ENCODE results near the gene GRID2.

Gene GRID2

DNA sequence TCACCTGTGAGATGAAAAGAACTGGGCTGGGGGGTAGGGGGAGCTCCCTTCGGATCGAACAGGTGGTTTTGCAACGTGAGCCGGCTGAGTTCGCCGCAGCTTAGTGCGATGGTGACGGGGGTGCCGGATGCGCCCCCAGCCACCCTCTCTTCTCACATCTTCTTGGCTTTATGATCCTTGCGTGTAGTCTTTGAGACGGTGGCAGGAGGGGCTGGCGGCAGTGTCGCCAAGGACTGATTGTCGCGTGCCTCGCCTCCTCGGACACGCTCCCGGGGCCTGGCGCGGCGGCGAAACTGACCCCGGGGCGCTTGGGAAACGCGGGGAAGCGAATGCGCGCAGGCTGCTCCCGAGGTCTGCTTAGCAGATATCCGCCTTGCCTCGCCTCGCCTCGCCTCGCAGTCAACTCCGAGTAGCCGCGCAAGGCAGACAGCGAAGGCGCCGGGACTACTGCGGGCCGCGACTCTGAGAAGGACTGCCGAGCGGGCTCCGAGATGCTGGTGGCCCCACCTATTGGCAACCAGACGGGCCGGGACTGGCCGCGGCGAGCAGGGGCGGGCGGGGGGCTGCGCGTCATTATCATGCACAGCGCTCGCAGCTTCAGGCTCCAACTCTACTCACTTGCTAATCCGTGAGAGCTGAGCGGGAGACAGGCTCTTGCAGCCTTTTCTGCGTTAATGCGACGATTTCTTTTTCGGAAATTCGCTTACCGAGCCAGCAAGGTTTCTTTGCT lies 1.5 kb downstream of the GRID2 start:
- DNase-seq (ENCODE audit: low read depth, low spot score) = peak; percentile 67
- H3K4me3 ChIP-seq (ENCODE audit: low read length) = peak overlapping the region; percentile 73; the same call in 1 of the 2 replicates
- H3K9me3 ChIP-seq (ENCODE audit: control insufficient read depth, insufficient read depth, low read length) = no peaks in the 10 kb centered on the region
- H3K27ac ChIP-seq (ENCODE audit: low read length) = no peak overlapping the region
- H3K27me3 ChIP-seq (ENCODE audit: control insufficient read depth, insufficient read depth, low read length) = no peaks in the 10 kb centered on the region
- H3K36me3 ChIP-seq (ENCODE audit: control insufficient read depth, insufficient read depth, low read length) = no peaks in the 10 kb centered on the region
- no CpG with 5 or more reads among the region's 68 CpGs for WGBS (ENCODE audit: insufficient coverage, insufficient read length)
- H3K4me1 ChIP-seq (ENCODE audit: control insufficient read depth, insufficient read depth, low read length) = no peaks in the 10 kb centered on the region

- WGBS (ENCODE audit: insufficient coverage, insufficient read length) = no CpG with 5 or more reads among the region's 15 CpGs
- no peak overlapping the region for H3K27ac ChIP-seq (ENCODE audit: low read length)
- H3K4me1 ChIP-seq (ENCODE audit: control insufficient read depth, insufficient read depth, low read length) = no peaks in the 10 kb centered on the region
- H3K27me3 ChIP-seq (ENCODE audit: control insufficient read depth, insufficient read depth, low read length) = no peaks in the 10 kb centered on the region
- DNase-seq (ENCODE audit: low read depth, low spot score) = no peak
- H3K9me3 ChIP-seq (ENCODE audit: control insufficient read depth, insufficient read depth, low read length) = no peaks in the 10 kb centered on the region
- peak overlapping the region; percentile 73 for H3K4me3 ChIP-seq (ENCODE audit: low read length)
- H3K36me3 ChIP-seq (ENCODE audit: control insufficient read depth, insufficient read depth, low read length) = no peaks in the 10 kb centered on the region
Measured at GRCh38 chr4:92305878-92306520, 2.2 kb downstream of the GRID2 start.

DNA sequence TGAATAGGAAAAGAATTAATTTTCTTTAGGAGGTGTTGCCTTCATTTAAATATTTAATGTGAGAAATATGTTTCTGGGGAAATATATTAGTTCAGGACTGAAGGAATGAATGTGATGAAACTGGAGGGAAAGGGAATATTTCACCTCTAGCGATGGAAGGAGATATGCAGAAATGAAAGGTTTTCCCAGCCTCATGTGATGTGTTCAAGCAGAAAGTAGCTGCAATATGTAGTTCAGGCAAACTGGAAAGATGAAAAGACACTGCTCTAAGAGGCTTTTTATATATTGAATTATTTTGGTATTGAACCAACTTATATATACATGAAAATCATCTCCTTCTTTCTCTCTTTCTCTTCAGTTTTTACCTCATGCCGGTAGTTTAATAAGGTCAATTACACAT lies 3.4 kb downstream of the GRID2 start:
- Histone ChIP-seq H3K27ac (ENCODE audit: low read length) (no peak overlapping the region), H3K9me3 (ENCODE audit: control insufficient read depth, insufficient read depth, low read length) (no peaks in the 10 kb centered on the region), H3K36me3 (ENCODE audit: control insufficient read depth, insufficient read depth, low read length) (no peaks in the 10 kb centered on the region), H3K4me3 (ENCODE audit: low read length) (no peak overlapping the region), H3K4me1 (ENCODE audit: control insufficient read depth, insufficient read depth, low read length) (no peaks in the 10 kb centered on the region), H3K27me3 (ENCODE audit: control insufficient read depth, insufficient read depth, low read length) (no peaks in the 10 kb centered on the region)
- no peak for DNase-seq (ENCODE audit: low read depth, low spot score)
- no CpG with 5 or more reads among the region's 2 CpGs for WGBS (ENCODE audit: insufficient coverage, insufficient read length)

- no peak for DNase-seq (ENCODE audit: low read depth, low spot score)
- no CpG with 5 or more reads among the region's 4 CpGs for WGBS (ENCODE audit: insufficient coverage, insufficient read length)
- H3K9me3 ChIP-seq (ENCODE audit: control insufficient read depth, insufficient read depth, low read length) = no peaks in the 10 kb centered on the region
- H3K27me3 ChIP-seq (ENCODE audit: control insufficient read depth, insufficient read depth, low read length) = no peaks in the 10 kb centered on the region
- no peaks in the 10 kb centered on the region for H3K4me1 ChIP-seq (ENCODE audit: control insufficient read depth, insufficient read depth, low read length)
- H3K27ac ChIP-seq (ENCODE audit: low read length) = no peak overlapping the region
- no peak overlapping the region for H3K4me3 ChIP-seq (ENCODE audit: low read length)
- no peaks in the 10 kb centered on the region for H3K36me3 ChIP-seq (ENCODE audit: control insufficient read depth, insufficient read depth, low read length)
Measured at GRCh38 chr4:92307866-92308265, 4.1 kb downstream of the GRID2 start.

GRCh38 chr4:92317047-92317446 lies 13.3 kb downstream of the GRID2 start:
- H3K9me3 ChIP-seq (ENCODE audit: control insufficient read depth, insufficient read depth, low read length) = no peaks in the 10 kb centered on the region
- no peak for DNase-seq (ENCODE audit: low read depth, low spot score)
- H3K27ac ChIP-seq (ENCODE audit: low read length) = no peak overlapping the region
- peaks cover 2% of the 10 kb centered on the region; the same call in 1 of the 2 replicates for H3K4me1 ChIP-seq (ENCODE audit: control insufficient read depth, insufficient read depth, low read length)
- no CpG with 5 or more reads among the region's 1 CpG for WGBS (ENCODE audit: insufficient coverage, insufficient read length)
- no peaks in the 10 kb centered on the region for H3K27me3 ChIP-seq (ENCODE audit: control insufficient read depth, insufficient read depth, low read length)
- H3K4me3 ChIP-seq (ENCODE audit: low read length) = no peak overlapping the region
- no peaks in the 10 kb centered on the region for H3K36me3 ChIP-seq (ENCODE audit: control insufficient read depth, insufficient read depth, low read length)

DNA sequence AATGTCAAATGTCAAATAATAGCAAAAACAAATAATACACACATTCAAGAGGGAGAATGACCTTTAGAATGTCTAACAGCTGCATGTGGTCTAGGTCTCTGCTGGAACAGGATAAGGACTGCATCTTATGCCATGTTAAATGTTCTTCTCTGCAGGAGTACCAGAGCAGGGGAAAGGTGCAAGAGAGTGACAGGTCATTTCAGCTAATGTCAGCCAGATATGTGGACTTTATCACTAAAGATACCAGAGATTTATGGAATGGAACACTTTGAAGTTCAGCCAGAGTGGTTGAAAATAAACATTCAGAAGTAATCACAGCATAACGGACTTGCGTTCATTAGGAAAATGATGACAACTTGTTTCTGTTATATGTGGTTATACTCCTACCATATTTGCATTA lies 24.3 kb downstream of the GRID2 start:
- Histone ChIP-seq H3K4me1 (ENCODE audit: control insufficient read depth, insufficient read depth, low read length) (no peaks in the 10 kb centered on the region), H3K9me3 (ENCODE audit: control insufficient read depth, insufficient read depth, low read length) (no peaks in the 10 kb centered on the region), H3K27me3 (ENCODE audit: control insufficient read depth, insufficient read depth, low read length) (no peaks in the 10 kb centered on the region), H3K36me3 (ENCODE audit: control insufficient read depth, insufficient read depth, low read length) (no peaks in the 10 kb centered on the region), H3K27ac (ENCODE audit: low read length) (no peak overlapping the region), H3K4me3 (ENCODE audit: low read length) (no peak overlapping the region)
- DNase-seq (ENCODE audit: low read depth, low spot score) = no peak
- WGBS (ENCODE audit: insufficient coverage, insufficient read length) = no CpG with 5 or more reads among the region's 2 CpGs

DNA sequence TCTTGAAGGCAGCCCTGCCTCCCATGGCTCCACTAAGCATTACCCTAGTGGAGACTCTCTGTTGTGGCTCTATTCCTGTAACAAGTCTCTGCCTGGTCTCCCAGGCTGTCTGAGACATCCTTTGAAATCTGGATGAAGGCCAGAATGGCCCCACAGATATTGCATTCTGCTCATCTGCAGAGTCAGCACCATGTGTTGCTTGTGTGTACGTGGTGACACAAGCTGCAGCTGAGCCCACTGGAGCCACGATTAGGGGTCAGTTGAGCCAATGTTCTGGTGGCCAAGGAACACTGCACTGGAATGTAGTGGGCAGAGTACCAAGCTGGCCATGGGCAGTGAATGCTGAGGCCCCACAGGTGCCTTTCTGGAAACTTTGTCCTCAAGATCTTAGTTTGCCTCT lies 29.2 kb downstream of the GRID2 start:
- DNase-seq (ENCODE audit: low read depth, low spot score) = no peak
- Histone ChIP-seq H3K27ac (ENCODE audit: low read length) (no peak overlapping the region), H3K9me3 (ENCODE audit: control insufficient read depth, insufficient read depth, low read length) (no peaks in the 10 kb centered on the region), H3K27me3 (ENCODE audit: control insufficient read depth, insufficient read depth, low read length) (no peaks in the 10 kb centered on the region), H3K4me1 (ENCODE audit: control insufficient read depth, insufficient read depth, low read length) (no peaks in the 10 kb centered on the region), H3K36me3 (ENCODE audit: control insufficient read depth, insufficient read depth, low read length) (no peaks in the 10 kb centered on the region; the same call in 1 of the 2 replicates), H3K4me3 (ENCODE audit: low read length) (no peak overlapping the region)
- WGBS (ENCODE audit: insufficient coverage, insufficient read length) = no CpG with 5 or more reads among the region's 2 CpGs

DNA sequence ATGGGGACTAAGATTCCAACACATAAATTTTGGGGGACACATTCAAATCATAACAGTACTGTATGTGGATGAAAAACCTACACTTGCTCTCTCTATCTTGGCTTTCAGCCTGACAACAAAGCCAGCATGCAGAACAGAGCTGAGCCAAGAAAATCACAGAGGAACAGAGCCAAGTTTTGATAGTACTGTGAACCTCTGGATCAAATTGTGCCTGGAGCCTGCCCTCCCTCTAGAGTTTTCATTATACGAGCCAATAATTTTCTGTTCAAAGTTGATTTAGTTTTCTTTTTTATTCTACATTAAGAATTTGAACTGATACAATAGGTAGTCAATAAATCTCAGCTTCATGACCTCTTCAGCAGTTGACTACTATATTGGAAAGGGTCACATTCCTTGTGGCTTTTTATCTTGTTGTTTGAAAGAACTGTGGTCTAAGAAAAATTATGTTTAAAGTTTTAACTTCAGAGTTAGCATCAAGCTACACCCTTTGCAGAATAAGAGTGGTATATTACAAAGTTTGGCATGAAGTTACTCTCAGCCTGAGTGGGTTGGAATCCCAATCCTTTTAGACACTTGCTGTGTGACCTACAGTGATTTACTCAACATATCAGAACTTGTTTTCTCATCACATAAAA lies 31.1 kb downstream of the GRID2 start:
- no peak for DNase-seq (ENCODE audit: low read depth, low spot score)
- no CpG with 5 or more reads among the region's 1 CpG for WGBS (ENCODE audit: insufficient coverage, insufficient read length)
- Histone ChIP-seq H3K27ac (ENCODE audit: low read length) (no peak overlapping the region), H3K36me3 (ENCODE audit: control insufficient read depth, insufficient read depth, low read length) (no peaks in the 10 kb centered on the region; the same call in 1 of the 2 replicates), H3K9me3 (ENCODE audit: control insufficient read depth, insufficient read depth, low read length) (no peaks in the 10 kb centered on the region), H3K27me3 (ENCODE audit: control insufficient read depth, insufficient read depth, low read length) (no peaks in the 10 kb centered on the region), H3K4me1 (ENCODE audit: control insufficient read depth, insufficient read depth, low read length) (no peaks in the 10 kb centered on the region), H3K4me3 (ENCODE audit: low read length) (no peak overlapping the region)

GRCh38 chr4:92339676-92340075 lies 35.9 kb downstream of the GRID2 start:
- no CpG with 5 or more reads among the region's 4 CpGs for WGBS (ENCODE audit: insufficient coverage, insufficient read length)
- no peak for DNase-seq (ENCODE audit: low read depth, low spot score)
- no peaks in the 10 kb centered on the region for H3K4me1 ChIP-seq (ENCODE audit: control insufficient read depth, insufficient read depth, low read length)
- no peak overlapping the region for H3K4me3 ChIP-seq (ENCODE audit: low read length)
- no peaks in the 10 kb centered on the region; the same call in 1 of the 2 replicates for H3K36me3 ChIP-seq (ENCODE audit: control insufficient read depth, insufficient read depth, low read length)
- no peaks in the 10 kb centered on the region for H3K9me3 ChIP-seq (ENCODE audit: control insufficient read depth, insufficient read depth, low read length)
- H3K27ac ChIP-seq (ENCODE audit: low read length) = no peak overlapping the region
- H3K27me3 ChIP-seq (ENCODE audit: control insufficient read depth, insufficient read depth, low read length) = no peaks in the 10 kb centered on the region

- no peak overlapping the region for H3K4me3 ChIP-seq (ENCODE audit: low read length)
- WGBS (ENCODE audit: insufficient coverage, insufficient read length) = no CpG with 5 or more reads among the region's 3 CpGs
- H3K27ac ChIP-seq (ENCODE audit: low read length) = no peak overlapping the region
- DNase-seq (ENCODE audit: low read depth, low spot score) = no peak
- no peaks in the 10 kb centered on the region for H3K36me3 ChIP-seq (ENCODE audit: control insufficient read depth, insufficient read depth, low read length)
- no peaks in the 10 kb centered on the region for H3K4me1 ChIP-seq (ENCODE audit: control insufficient read depth, insufficient read depth, low read length)
- H3K9me3 ChIP-seq (ENCODE audit: control insufficient read depth, insufficient read depth, low read length) = no peaks in the 10 kb centered on the region
- no peaks in the 10 kb centered on the region for H3K27me3 ChIP-seq (ENCODE audit: control insufficient read depth, insufficient read depth, low read length)
Measured at GRCh38 chr4:92344216-92344615, 40.5 kb downstream of the GRID2 start.
